IMR-90 (cell line): ENCODE measurements around the gene GNAT1.

Experiments used
- CTCF ChIP-seq: conservative IDR thresholded peaks from 2 replicates; pipeline ENCODE4 v1.5.1; 2012; ENCODE audit warnings: mild to moderate bottlenecking, low read depth, low read length, improper control_type of control experiment
- POLR2A ChIP-seq: IDR thresholded peaks from 2 replicates; pipeline ENCODE4 v1.6.1; 2012; ENCODE audit warnings: mild to moderate bottlenecking, low read depth, low read length

GRCh38 chr3:50158530-50159146 is 32.8 kb upstream of the GNAT1 start:
- no peak for TF ChIP-seq CTCF
- TF ChIP-seq POLR2A, result no peak
